HG03520 (cell line): ENCODE results near the gene BRD3.

Experiments
- ATAC-seq: cut with Tn5 transposase; IDR thresholded peaks from one replicate; pipeline ENCODE4 v1.9.1; 2021; ENCODE audit warnings: mild to moderate bottlenecking, moderate library complexity; ENCODE audit not compliant: unreplicated experiment

Gene BRD3

DNA sequence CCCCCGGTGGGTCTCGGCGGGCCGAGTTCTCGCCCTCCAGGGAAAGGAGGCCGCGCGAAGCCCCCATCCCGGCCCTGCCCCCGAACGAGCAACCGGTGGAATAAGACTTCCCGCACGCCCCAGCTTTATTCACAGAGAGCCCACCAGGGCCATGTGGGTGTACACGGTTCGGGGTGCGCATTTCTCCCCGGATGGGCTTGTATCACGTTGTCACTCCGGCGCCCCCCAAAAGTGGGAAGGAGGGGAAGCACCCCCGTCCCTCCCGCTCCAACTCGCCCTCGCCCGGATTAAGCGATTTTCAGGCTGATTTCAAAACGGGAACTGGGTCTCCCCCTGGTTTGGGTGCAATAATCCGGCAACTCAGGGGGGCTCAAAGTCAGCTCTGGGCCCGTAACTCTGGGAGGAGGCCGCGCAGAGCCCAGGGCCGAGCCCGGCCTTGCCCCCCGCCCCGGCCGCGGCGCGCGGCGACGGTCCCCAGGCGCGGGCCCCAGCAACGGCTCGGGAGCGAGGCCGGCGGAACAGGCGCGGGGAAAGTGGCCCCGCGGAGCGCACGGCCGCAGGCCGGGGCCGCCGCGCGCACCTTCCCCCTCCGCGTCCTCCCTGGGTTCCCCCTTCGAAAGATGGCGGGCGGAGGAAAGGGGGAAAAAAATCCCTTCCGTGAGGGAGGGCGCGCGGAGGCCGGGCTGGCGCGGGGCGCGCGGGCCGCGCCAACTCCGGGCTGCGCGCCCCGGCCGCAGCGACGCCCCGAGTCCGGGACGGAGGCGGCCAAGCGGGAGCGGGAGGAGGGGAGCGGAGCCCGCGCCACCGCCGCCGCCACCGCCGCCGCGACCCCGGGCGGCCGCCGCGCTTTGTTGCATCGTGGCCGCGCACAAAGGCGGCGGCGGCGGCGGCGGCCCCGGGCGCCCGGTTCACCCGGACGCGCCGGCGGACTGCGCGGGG is 644 bp downstream of the BRD3 start:
- ATAC-seq: peak; percentile 23

DNA sequence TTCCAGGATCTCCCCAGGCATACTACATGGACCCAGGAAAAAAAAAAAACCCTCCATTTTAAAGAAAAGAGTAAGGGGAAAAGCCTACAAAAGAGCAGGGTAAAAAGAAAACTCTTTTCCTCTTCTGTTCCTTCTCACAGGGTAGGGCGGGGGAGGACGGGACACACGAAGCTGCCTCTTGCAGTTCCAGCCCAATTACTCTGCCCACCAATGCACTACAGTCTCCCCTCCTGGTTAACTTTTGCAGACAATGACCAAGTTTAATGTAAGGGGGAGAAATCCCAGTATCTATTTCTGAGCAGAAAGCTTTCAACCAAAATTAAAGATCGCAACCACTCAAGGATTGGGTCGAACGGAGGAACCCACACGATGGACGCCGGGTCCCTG is 1.3 kb downstream of the BRD3 start:
- no peak for ATAC-seq

DNA sequence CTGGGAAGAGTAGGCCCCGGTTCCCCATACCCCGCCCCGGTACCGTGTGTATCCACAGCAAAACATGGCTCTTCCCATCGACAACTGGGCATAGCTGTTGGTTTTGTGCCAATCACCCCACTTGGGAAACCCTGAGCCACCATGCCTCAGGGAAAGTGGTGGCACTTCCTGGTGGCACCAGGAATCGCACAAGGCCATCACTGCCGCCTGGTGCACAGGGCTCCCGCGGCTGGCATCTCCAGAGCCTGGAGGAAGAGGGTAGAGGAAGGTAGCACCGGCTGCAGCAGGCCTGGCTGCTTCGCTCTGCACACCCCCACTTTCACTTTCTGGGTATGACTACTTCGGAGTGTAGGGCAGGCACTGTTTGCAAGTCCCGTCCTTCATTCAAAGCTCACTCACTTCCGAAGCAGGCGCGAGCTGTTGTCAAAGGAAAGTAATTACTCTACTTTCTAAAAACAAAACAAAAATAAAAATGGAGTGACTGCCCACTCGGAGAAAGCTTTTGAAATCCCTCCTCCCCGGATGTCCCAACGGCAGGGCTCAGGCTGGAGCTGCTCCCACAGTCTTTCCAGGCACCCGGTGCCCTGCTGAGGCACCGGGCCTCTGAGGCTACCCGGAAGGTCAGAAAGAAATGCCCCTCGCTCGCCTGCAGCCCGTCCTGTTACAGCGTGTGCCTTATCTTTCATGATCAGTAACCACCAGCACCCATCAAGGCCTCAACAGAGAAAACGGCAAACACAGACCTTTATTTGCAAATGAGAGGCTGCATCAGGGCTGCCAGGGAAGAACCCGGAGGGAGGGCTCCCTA is 2.0 kb downstream of the BRD3 start:
- no peak for ATAC-seq

DNA sequence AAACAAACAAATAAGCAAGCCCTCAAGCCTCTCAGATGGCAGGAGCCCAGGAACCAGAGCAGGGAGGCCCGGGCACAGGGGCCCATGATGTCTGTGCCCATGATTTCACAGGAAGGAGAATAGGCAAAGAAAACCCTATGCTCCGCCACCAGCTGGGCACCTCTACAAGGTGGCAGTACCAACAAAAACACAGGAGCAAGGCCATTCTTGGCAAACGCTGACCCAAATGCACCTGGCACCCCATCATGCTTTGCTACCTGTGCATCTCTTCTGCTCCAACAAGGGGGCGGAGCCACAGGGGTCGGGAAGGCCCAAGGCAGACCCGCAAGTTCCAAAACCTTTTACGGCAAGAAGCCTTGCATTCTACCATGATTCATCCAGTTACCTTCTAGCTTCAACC is 3.1 kb downstream of the BRD3 start:
- no peak for ATAC-seq

DNA sequence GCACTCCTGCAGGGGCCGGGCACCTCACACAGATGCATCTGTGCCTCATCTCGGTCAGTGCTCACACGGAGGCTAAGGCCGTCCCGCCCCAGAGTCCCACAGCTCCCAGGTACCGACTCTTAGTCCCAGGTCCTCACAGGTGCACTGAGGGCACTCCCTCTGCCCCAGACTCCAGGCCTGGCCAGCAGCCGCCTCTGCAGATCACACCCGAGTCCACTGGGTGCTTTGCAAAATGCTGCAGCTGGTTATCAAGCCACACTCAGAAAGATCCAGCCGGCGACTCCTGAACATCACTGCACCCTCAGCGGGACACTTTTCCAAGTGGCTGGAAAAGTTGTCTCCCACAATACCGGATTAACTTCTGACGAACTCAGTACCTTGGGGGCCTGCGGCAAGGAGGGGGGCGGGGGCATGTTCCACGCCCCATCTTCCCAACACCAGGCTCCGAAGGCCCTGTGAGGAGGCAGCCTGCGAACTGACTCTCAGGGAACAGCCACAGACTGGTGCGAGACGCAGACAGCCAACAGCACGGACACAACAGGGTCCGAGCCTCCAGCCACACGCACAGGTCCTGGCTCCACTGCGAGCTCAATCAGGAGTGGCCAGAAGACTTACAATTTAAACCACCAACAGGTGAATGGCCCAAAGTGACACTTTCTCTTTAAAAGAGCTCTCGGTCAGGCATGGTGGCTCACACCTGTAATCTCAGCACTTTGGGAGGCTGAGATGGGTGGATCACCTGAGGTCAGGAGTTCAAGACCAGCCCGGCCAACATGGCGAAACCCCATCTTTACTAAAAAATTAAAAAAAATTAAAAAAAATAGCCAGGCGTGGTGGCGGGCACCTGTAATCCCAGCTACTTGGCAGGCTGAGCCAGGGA is 4.0 kb downstream of the BRD3 start:
- ATAC-seq: no peak

- no peak for ATAC-seq
Observed at GRCh38 chr9:134063088-134063570, 4.7 kb downstream of the BRD3 start.

- ATAC-seq: no peak
Observed at GRCh38 chr9:134062461-134063087, 5.3 kb downstream of the BRD3 start.

- no peak for ATAC-seq
Observed at GRCh38 chr9:134061688-134062371, 6.0 kb downstream of the BRD3 start.

- no peak for ATAC-seq
Observed at GRCh38 chr9:134061019-134061687, 6.7 kb downstream of the BRD3 start.

DNA sequence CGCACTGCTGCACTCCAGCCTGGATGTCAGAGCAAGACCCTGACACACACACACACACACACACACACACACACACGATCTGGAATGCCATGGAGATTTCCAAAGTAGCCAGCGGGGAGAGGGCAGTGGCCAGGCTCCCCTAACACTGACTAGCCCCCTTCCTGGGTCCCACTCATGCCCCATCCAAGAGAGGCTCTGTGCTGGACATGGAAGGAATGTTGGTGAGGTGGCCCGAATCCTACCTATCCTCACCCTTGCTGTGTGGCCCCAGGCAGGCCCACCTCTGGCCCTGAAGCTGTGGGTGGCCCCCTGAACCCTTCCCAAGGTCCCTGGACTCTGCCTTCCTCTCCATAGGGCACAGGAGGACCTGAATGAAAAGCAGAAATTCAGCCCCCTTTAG is 7.3 kb downstream of the BRD3 start:
- ATAC-seq: no peak

- peak; percentile 64 for ATAC-seq
Observed at GRCh38 chr9:134059661-134060395, 8.0 kb downstream of the BRD3 start.

DNA sequence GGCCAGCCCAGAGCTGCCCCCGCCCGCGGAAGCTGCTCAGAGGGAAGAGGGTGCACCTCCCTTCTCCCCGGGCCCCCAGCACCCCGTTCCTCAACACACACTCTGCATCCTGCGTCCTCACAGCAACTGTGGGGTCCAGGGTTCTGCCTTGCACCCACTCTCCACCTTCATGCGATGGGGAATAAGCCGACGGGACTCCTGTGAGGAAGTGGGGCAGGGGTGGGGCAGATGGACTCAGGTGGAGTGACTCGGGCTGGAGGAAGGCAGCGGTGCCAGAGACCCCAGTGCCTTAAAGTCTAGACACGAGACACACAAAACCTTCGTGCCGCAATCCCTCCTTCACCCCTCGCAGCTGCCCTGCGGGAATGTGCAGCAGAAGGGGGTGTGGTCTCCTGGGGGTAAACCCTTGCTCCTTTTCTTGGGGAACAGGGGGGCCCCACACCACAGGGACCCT is 8.6 kb downstream of the BRD3 start:
- no peak for ATAC-seq

DNA sequence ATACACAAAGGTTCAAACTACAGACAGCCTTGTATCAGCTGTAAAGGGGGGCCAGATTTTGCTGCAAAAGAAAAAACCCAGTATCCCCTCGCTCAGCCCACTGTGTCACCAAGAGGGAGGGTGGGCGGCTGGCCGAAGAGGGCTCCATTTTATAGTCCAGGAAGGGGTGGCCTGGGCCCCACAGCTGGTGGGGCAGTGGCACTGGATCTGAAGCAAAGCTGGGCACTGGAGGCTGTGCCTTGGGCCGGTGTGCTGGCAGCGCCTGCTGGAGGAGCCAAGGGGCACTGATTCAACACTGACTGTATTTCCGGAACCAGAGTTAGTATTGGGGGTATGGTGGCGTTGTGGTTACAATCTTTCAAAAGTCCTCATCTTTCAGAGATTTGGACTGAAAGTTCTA is 9.1 kb downstream of the BRD3 start:
- ATAC-seq: no peak

DNA sequence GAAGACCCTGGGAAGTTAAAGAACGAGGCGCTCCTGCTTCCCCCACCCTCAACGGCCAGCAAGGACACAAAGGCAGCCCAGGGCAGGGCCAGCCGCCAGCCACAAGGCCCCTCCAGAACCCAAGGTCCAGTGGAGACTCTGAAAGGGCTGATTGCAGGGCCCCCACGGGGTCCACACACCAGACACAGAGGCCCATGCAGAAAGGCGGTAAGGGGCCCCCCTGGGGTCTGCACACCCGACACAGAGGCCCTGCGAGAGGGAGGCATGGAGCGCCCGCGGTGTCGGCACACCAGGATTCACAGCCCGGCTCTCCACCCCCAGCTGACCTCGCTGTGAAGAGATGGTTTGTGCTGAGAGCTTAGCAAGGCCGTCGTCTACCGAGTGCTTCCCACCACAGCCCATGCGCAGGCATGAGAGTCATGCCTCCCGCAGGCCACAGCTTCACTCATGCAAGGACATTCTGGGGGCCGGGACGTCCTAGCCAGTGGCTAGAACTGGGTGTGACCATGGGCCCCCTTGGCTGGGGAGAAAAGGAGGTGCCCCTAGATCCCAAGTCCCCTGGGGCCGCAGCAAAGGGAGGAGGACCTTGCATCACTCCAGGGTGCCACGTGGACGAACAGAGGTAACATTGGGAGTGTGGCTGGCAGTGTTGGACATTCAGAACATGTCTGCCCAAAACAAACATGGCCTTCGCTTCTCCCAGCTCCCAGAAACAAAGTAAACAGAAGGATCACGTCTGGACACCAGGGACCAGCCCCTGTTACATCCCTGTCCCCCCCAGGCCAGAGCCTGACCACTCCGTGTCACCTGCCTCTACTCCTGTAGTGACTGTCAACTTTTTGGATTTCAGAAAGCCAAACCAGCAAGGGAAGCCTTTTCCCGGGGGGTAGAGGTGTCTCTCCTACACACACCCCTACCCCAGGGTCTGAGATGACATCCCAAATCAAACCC is 9.8 kb downstream of the BRD3 start:
- ATAC-seq: no peak

GRCh38 chr9:134057307-134057657 is 10.5 kb downstream of the BRD3 start:
- no peak for ATAC-seq

GRCh38 chr9:134056483-134057306 is 11.1 kb downstream of the BRD3 start:
- no peak for ATAC-seq
